NCI-H460 (cell line): ENCODE results near the gene CD63. TPM values are rescaled to one million over a fixed set of nuclear protein-coding genes. Genes with fewer than 3 reads are reported as not detected.
"Not testable (repeated sequence)": the region's sequence is repeated elsewhere in the genome, so short reads cannot be mapped to it uniquely, and the experiment has no call there.

Source experiments
- DNase-seq: peaks from one replicate; pipeline ENCODE4 v3.0.0-alpha.2; 2016; ENCODE audit warnings: low read depth; ENCODE audit errors: extremely low read depth
- polyA plus RNA-seq: library from polyadenylated mRNA; depleted of rRNA; stranded (reverse); fragments of >200 nt; gene quantifications from 2 replicates; pipeline ENCODE4 v1.2.3, GENCODE V29; 2014; cell fraction: nucleus; rRNA removed
- total RNA-seq: library from RNA; depleted of rRNA; stranded (reverse); fragments of >200 nt; shearing (Covaris generic); gene quantifications from 2 replicates; pipeline ENCODE4 v1.2.3, GENCODE V29; 2014; rRNA removed

CD63 gene
- 434 and 500 TPM in 2 replicates for total RNA-seq
- 453 and 493 TPM in 2 replicates for polyA plus RNA-seq

- DNase-seq, result peak; percentile 87
Measured at GRCh38 chr12:55728939-55729818, at the start of gene CD63. Gene CD63 (minus strand): TSS chr12:55729009. CDS start chr12:55728341, 668 bp downstream.

GRCh38 chr12:55777856-55778255, 49.0 kb upstream of the CD63 start:
- no peak for DNase-seq

- no peak for DNase-seq
Measured at GRCh38 chr12:55771736-55772135, 42.9 kb upstream of the CD63 start.

GRCh38 chr12:55767156-55767555, 38.3 kb upstream of the CD63 start:
- no peak for DNase-seq

GRCh38 chr12:55765736-55766290, 37.0 kb upstream of the CD63 start:
- DNase-seq, result no peak

GRCh38 chr12:55762646-55763045, 33.8 kb upstream of the CD63 start:
- DNase-seq, result no peak

- no peak for DNase-seq
Measured at GRCh38 chr12:55760663-55761062, 31.9 kb upstream of the CD63 start.

GRCh38 chr12:55758575-55758974, 29.8 kb upstream of the CD63 start:
- DNase-seq, result not testable (repeated sequence)

- no peak for DNase-seq
Measured at GRCh38 chr12:55757701-55758100, 28.9 kb upstream of the CD63 start.

- DNase-seq, result no peak
Measured at GRCh38 chr12:55755246-55755645, 26.4 kb upstream of the CD63 start.

- no peak for DNase-seq
Measured at GRCh38 chr12:55748230-55748993, 19.6 kb upstream of the CD63 start.

GRCh38 chr12:55746913-55747231, 18.1 kb upstream of the CD63 start:
- DNase-seq, result no peak

- DNase-seq, result no peak
Measured at GRCh38 chr12:55746174-55746912, 17.5 kb upstream of the CD63 start.

GRCh38 chr12:55745361-55746173, 16.8 kb upstream of the CD63 start:
- no peak for DNase-seq

- DNase-seq, result no peak
Measured at GRCh38 chr12:55744340-55745030, 15.7 kb upstream of the CD63 start.

- peak; percentile 41 for DNase-seq
Measured at GRCh38 chr12:55743406-55744339, 14.9 kb upstream of the CD63 start.

GRCh38 chr12:55742719-55743405, 14.1 kb upstream of the CD63 start, which contains the start of gene GDF11:
Gene GDF11 (plus strand): TSS chr12:55743122. CDS start chr12:55743317, 195 bp downstream.
- DNase-seq, result peak; percentile 69
